SU-DHL-6 (cell line): ENCODE data around the gene ASTN2.

Experiments used
- H2AFZ ChIP-seq: fragments of 200-600 bp; sonication (generic); 2 replicates; pipeline ENCODE4 v1.6.1; 2014; ENCODE audit warnings: low read depth, mild to moderate bottlenecking, moderate library complexity, mixed read lengths, antibody characterized with exemption, low read length; ENCODE audit not compliant: severe bottlenecking
- H3F3A ChIP-seq: fragments of 200-600 bp; shearing (Covaris generic); 2 replicates; pipeline ENCODE4 v1.6.0; 2016; ENCODE audit warnings: antibody characterized with exemption, mild to moderate bottlenecking; ENCODE audit not compliant: insufficient read depth
- H3K27ac ChIP-seq: fragments of 200-600 bp; sonication (generic); 2 replicates; pipeline ENCODE4 v1.5.1; 2016; ENCODE audit warnings: low read depth, mild to moderate bottlenecking, low read length, moderate library complexity, mixed read lengths
- H3K27me3 ChIP-seq: fragments of 200-600 bp; sonication (generic), shearing (Covaris generic); 2 replicates; pipeline ENCODE4 v1.6.0; 2014; ENCODE audit warnings: mild to moderate bottlenecking, low read length
- H3K36me3 ChIP-seq: fragments of 200-600 bp; sonication (generic); 2 replicates; pipeline ENCODE4 v1.6.1; 2014; ENCODE audit warnings: mild to moderate bottlenecking, low read length, mixed read lengths
- H3K4me2 ChIP-seq: fragments of 300-600, 200-600 bp; shearing (Covaris generic), sonication (generic); 2 replicates; pipeline ENCODE4 v1.6.0; 2014; ENCODE audit warnings: low read length, low read depth, mild to moderate bottlenecking; ENCODE audit not compliant: poor library complexity, severe bottlenecking
- H3K4me3 ChIP-seq: fragments of 200-600 bp; sonication (generic); 2 replicates; pipeline ENCODE4 v1.5.1; 2014; ENCODE audit warnings: antibody characterized with exemption, low read length, mild to moderate bottlenecking, mixed read lengths; ENCODE audit not compliant: insufficient read depth, poor library complexity, severe bottlenecking
- H3K79me2 ChIP-seq: fragments of 200-600 bp; sonication (generic); 2 replicates; pipeline ENCODE4 v1.6.1; 2014; ENCODE audit warnings: mild to moderate bottlenecking, low read length, moderate library complexity; ENCODE audit not compliant: insufficient read depth
- H3K9ac ChIP-seq: fragments of 200-600 bp; sonication (generic); 2 replicates; pipeline ENCODE4 v1.7.0; 2014; ENCODE audit warnings: mild to moderate bottlenecking, low read length
- H3K9me2 ChIP-seq: fragments of 200-600 bp; sonication (generic); replicated peaks from 2 replicates; pipeline ENCODE4 v1.6.1; 2014; ENCODE audit warnings: low read length; ENCODE audit not compliant: insufficient read depth
- H3K9me3 ChIP-seq: fragments of 200-600 bp; sonication (generic); 2 replicates; pipeline ENCODE4 v1.6.1; 2014; ENCODE audit warnings: low read length, mixed read lengths; ENCODE audit not compliant: insufficient read depth
- H4K20me1 ChIP-seq: fragments of 200-600 bp; sonication (generic); 2 replicates; pipeline ENCODE4 v1.6.1; 2014; ENCODE audit warnings: low read depth, mild to moderate bottlenecking, antibody characterized with exemption, low read length, moderate library complexity, mixed read lengths
- EZH2phosphoT487 ChIP-seq: fragments of 200-600 bp; sonication (generic), shearing (Covaris generic); conservative IDR thresholded peaks from 2 replicates; pipeline ENCODE4 v1.6.1; 2018; ENCODE audit warnings: mild to moderate bottlenecking, antibody characterized with exemption, low read length, moderate library complexity, mixed read lengths
- TF ChIP-seq, protein P1 (sequence below): fragments of 200-600 bp; sonication (generic); IDR thresholded peaks from one replicate; pipeline ENCODE4 v1.5.1; 2017; ENCODE audit warnings: antibody characterized with exemption, mild to moderate bottlenecking, low read length, moderate library complexity; ENCODE audit not compliant: insufficient read depth, poor library complexity, severe bottlenecking

ASTN2 gene

GRCh38 chr9:116966199-116966598 is 448.7 kb downstream of the ASTN2 start:
- Histone ChIP-seq H4K20me1 (no peaks in the 10 kb centered on the region), H3F3A (no peaks in the 10 kb centered on the region), H3K4me3 (no peak overlapping the region), H3K27ac (no peak overlapping the region), H3K79me2 (no peaks in the 10 kb centered on the region), H3K9me2 (no peaks in the 10 kb centered on the region), H3K36me3 (no peaks in the 10 kb centered on the region), H2AFZ (no peak overlapping the region), H3K9me3 (no peaks in the 10 kb centered on the region), H3K9ac (no peak overlapping the region), H3K27me3 (no peaks in the 10 kb centered on the region), H3K4me2 (no peak overlapping the region)
- TF ChIP-seq EZH2phosphoT487: no peak
- TF ChIP-seq, protein P1, sequence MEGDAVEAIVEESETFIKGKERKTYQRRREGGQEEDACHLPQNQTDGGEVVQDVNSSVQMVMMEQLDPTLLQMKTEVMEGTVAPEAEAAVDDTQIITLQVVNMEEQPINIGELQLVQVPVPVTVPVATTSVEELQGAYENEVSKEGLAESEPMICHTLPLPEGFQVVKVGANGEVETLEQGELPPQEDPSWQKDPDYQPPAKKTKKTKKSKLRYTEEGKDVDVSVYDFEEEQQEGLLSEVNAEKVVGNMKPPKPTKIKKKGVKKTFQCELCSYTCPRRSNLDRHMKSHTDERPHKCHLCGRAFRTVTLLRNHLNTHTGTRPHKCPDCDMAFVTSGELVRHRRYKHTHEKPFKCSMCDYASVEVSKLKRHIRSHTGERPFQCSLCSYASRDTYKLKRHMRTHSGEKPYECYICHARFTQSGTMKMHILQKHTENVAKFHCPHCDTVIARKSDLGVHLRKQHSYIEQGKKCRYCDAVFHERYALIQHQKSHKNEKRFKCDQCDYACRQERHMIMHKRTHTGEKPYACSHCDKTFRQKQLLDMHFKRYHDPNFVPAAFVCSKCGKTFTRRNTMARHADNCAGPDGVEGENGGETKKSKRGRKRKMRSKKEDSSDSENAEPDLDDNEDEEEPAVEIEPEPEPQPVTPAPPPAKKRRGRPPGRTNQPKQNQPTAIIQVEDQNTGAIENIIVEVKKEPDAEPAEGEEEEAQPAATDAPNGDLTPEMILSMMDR: no peak

DNA sequence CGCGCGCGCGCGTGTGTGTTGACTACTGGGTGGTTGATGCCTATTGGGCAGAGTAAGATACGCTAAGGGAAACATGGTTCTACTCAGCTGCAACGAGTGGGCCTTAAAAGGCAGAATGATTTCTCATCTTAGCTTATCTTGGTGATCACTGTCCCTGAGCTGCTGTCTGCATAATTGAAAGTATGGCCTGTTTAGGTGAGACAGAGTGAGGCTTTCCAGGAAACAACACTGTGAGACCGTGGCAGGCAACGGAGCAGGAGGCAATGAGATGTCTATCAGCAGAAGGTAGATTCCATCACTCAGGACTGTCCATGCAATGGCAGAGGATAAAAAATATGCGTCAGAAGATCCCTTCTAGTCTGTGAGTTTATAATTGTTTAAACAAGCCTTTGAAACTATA is 450.6 kb downstream of the ASTN2 start:
- no peaks in the 10 kb centered on the region for H3K79me2 ChIP-seq
- H3K4me2 ChIP-seq: no peak overlapping the region
- H3K4me3 ChIP-seq: no peak overlapping the region
- H3K27me3 ChIP-seq: no peaks in the 10 kb centered on the region
- no peaks in the 10 kb centered on the region for H4K20me1 ChIP-seq
- H3K9ac ChIP-seq: no peak overlapping the region
- no peak overlapping the region for H3K27ac ChIP-seq
- H3F3A ChIP-seq: no peaks in the 10 kb centered on the region
- no peaks in the 10 kb centered on the region for H3K9me3 ChIP-seq
- no peaks in the 10 kb centered on the region for H3K36me3 ChIP-seq
- H3K9me2 ChIP-seq: no peaks in the 10 kb centered on the region
- no peak for TF ChIP-seq EZH2phosphoT487
- TF ChIP-seq, protein P1: no peak
- no peak overlapping the region for H2AFZ ChIP-seq

DNA sequence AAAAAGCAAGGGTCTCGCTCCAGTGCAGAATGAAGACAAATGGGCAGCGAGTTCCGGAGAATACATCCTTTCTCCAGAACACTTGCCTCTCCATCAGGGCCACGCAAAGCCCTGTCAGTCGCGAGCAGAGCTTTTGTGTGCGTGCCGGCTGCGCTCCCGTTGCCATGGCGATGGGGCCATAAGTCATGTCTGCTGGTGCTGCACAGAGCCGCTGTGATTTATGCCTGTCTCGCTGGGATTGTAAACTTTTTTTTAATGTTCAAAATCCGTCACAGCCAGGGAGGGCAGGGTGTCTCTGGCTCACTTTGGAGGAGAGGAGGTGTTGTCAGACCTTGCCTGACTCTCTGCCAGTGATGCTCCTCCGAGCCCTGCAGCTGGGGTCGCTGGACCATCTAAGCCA is 455.0 kb downstream of the ASTN2 start:
- Histone ChIP-seq H4K20me1 (no peaks in the 10 kb centered on the region), H3K79me2 (no peaks in the 10 kb centered on the region), H3F3A (no peaks in the 10 kb centered on the region), H3K9me2 (no peaks in the 10 kb centered on the region), H2AFZ (no peak overlapping the region), H3K9me3 (no peaks in the 10 kb centered on the region), H3K27me3 (no peaks in the 10 kb centered on the region; the same call in 1 of the 2 replicates), H3K9ac (no peak overlapping the region), H3K4me2 (no peak overlapping the region), H3K27ac (no peak overlapping the region), H3K36me3 (no peaks in the 10 kb centered on the region), H3K4me3 (no peak overlapping the region)
- TF ChIP-seq, protein P1: no peak
- no peak for TF ChIP-seq EZH2phosphoT487

DNA sequence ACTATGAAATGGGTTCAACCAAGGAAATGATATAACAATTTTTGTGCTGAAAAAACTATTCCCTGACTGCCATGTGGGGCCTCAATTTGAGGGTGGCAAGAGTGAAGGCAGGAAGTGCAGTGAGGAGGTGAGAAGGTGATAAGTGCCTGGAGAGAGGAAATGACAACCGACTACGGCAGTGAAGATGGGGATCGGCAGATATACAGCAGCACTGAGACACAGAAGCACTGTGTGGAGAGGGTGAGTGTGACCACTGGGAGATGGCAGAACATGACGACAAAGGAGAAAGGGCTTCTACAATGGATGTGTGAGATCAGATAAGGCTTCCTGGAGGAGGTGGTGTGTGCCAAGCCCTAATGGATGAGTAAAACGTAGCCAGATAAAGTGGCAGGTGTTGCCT is 456.0 kb downstream of the ASTN2 start:
- Histone ChIP-seq H3K9me3 (no peaks in the 10 kb centered on the region), H4K20me1 (no peaks in the 10 kb centered on the region), H3K36me3 (no peaks in the 10 kb centered on the region), H3K9ac (no peak overlapping the region), H3K79me2 (no peaks in the 10 kb centered on the region), H3K9me2 (no peaks in the 10 kb centered on the region), H2AFZ (no peak overlapping the region), H3K4me2 (no peak overlapping the region), H3K27ac (no peak overlapping the region), H3K27me3 (no peaks in the 10 kb centered on the region; the same call in 1 of the 2 replicates), H3K4me3 (no peak overlapping the region), H3F3A (no peaks in the 10 kb centered on the region)
- TF ChIP-seq, protein P1: no peak
- no peak for TF ChIP-seq EZH2phosphoT487
